Stomach smooth muscle (tissue), 2 donors: ENCODE data around the gene PLCE1.

Source experiments
- H3K27ac ChIP-seq: one replicate; pipeline ENCODE4 v1.7.0; 2013; ENCODE audit warnings: mild to moderate bottlenecking, low read length, inconsistent platforms
- H3K27me3 ChIP-seq, 2 donors: one replicate each; pipeline ENCODE4 v1.7.0; 2013; ENCODE audit warnings: low read length in 2 of 2; ENCODE audit not compliant: insufficient read depth in 2 of 2, control insufficient read depth in 1 of 2
- H3K36me3 ChIP-seq, 2 donors: one replicate each; pipeline ENCODE4 v1.7.0; 2013; ENCODE audit warnings: low read length in 2 of 2; ENCODE audit not compliant: control insufficient read depth in 2 of 2, insufficient read depth in 2 of 2
- H3K4me1 ChIP-seq: one replicate; pipeline ENCODE4 v1.7.0; 2013; ENCODE audit warnings: low read length; ENCODE audit not compliant: control insufficient read depth, insufficient read depth
- H3K4me3 ChIP-seq, 2 donors: one replicate each; pipeline ENCODE4 v1.7.0; 2013; ENCODE audit warnings: low read length in 2 of 2
- H3K9ac ChIP-seq, 2 donors: one replicate each; pipeline ENCODE4 v1.7.0; 2013; ENCODE audit warnings: low read length in 2 of 2, mild to moderate bottlenecking in 1 of 2
- H3K9me3 ChIP-seq, 2 donors: one replicate each; pipeline ENCODE4 v1.7.0; 2013; ENCODE audit warnings: low read length in 2 of 2; ENCODE audit not compliant: control insufficient read depth in 2 of 2
- donor health status: healthy.
- donor health status: Pancreatic carcinoma.

Gene PLCE1

GRCh38 chr10:94018107-94018506 is 24.4 kb downstream of the PLCE1 start:
- H3K27me3 ChIP-seq = no peaks in the 10 kb centered on the region
- no peak overlapping the region for H3K27ac ChIP-seq
- H3K9me3 ChIP-seq = no peaks in the 10 kb centered on the region
- no peaks in the 10 kb centered on the region for H3K36me3 ChIP-seq
- H3K4me3 ChIP-seq = no peak overlapping the region
- H3K4me1 ChIP-seq = peaks cover 3% of the 10 kb centered on the region
- no peak overlapping the region for H3K9ac ChIP-seq

DNA sequence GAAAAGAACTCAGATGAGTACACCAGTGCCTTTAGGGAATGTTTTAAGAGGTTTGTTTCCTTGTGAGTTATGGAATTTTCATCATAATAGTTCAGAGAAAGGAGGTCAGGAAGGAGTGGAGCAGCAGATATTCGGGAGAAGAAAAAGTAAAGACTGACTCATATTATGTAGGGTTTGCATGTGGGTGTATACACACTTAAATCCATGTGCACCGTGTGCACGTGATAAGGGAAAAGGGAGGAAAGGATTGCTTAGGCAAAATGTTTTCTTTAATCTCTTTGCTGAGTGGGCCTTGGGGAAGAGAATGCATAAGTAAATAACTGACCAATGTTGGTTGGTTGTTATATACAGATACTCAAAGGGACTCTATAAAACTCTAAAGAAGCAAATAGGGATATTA is 30.2 kb downstream of the PLCE1 start:
- no peak overlapping the region for H3K9ac ChIP-seq
- H3K4me1 ChIP-seq = no peaks in the 10 kb centered on the region
- no peak overlapping the region for H3K4me3 ChIP-seq
- no peak overlapping the region for H3K27ac ChIP-seq
- H3K36me3 ChIP-seq = no peaks in the 10 kb centered on the region
- H3K27me3 ChIP-seq = no peaks in the 10 kb centered on the region
- H3K9me3 ChIP-seq = peaks cover 0 to 8% of the 10 kb centered on the region in 2 donors

GRCh38 chr10:94024407-94024806 is 30.7 kb downstream of the PLCE1 start:
- H3K27me3 ChIP-seq = no peaks in the 10 kb centered on the region
- no peak overlapping the region for H3K27ac ChIP-seq
- H3K9ac ChIP-seq = no peak overlapping the region
- H3K4me1 ChIP-seq = no peaks in the 10 kb centered on the region
- no peak overlapping the region for H3K4me3 ChIP-seq
- no peaks in the 10 kb centered on the region for H3K36me3 ChIP-seq
- peaks cover 0 to 10% of the 10 kb centered on the region in 2 donors for H3K9me3 ChIP-seq

DNA sequence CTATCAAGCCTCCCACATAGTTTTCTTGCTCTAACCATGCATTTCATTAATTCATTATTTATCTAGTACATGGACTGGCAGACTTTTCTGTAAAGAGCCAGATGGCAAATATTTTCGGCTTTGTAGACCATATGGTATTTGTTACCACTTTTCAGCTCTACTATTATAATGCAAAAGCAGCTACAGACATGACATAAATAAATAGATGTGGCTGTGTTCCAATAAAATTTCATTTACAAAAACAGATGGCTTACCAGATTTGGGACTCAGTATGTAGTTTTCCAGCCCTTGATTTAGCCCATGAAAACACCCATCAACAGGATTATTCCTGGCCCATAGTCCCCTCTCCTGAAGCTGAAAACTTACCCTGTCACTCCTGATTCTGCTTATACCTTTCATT is 32.1 kb downstream of the PLCE1 start:
- H3K4me3 ChIP-seq = no peak overlapping the region
- H3K27ac ChIP-seq = no peak overlapping the region
- H3K9me3 ChIP-seq = peaks cover 0 to 14% of the 10 kb centered on the region in 2 donors
- H3K36me3 ChIP-seq = no peaks in the 10 kb centered on the region
- no peaks in the 10 kb centered on the region for H3K4me1 ChIP-seq
- no peak overlapping the region for H3K9ac ChIP-seq
- H3K27me3 ChIP-seq = no peaks in the 10 kb centered on the region

DNA sequence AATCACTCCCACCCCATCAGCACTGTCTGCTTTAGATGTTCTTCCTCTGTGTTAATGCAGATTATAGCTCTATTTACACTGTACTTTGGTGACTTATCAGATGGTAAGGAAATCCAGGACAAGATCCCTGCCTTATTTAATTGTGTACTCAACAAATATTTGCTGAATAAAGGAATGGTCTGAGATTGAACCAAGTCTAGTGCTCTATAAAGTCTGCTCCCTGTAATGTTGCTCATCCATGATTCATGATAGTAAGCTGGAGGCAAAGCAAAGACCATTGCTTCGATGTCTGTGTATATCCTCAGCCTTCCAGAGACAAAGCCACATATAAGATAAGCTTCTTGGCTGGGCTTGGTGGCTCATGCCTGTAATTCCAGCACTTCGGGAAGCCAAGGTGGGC is 33.5 kb downstream of the PLCE1 start:
- H3K27me3 ChIP-seq = no peaks in the 10 kb centered on the region
- peaks cover 0 to 17% of the 10 kb centered on the region in 2 donors for H3K9me3 ChIP-seq
- no peaks in the 10 kb centered on the region for H3K36me3 ChIP-seq
- H3K9ac ChIP-seq = no peak overlapping the region
- H3K27ac ChIP-seq = no peak overlapping the region
- no peak overlapping the region for H3K4me3 ChIP-seq
- H3K4me1 ChIP-seq = no peaks in the 10 kb centered on the region

GRCh38 chr10:94029955-94030354 is 36.2 kb downstream of the PLCE1 start:
- Histone ChIP-seq H3K27me3 (no peaks in the 10 kb centered on the region), H3K9ac (no peak overlapping the region), H3K27ac (no peak overlapping the region), H3K9me3 (peaks cover 0 to 17% of the 10 kb centered on the region in 2 donors), H3K4me1 (no peaks in the 10 kb centered on the region), H3K36me3 (no peaks in the 10 kb centered on the region), H3K4me3 (no peak overlapping the region)

DNA sequence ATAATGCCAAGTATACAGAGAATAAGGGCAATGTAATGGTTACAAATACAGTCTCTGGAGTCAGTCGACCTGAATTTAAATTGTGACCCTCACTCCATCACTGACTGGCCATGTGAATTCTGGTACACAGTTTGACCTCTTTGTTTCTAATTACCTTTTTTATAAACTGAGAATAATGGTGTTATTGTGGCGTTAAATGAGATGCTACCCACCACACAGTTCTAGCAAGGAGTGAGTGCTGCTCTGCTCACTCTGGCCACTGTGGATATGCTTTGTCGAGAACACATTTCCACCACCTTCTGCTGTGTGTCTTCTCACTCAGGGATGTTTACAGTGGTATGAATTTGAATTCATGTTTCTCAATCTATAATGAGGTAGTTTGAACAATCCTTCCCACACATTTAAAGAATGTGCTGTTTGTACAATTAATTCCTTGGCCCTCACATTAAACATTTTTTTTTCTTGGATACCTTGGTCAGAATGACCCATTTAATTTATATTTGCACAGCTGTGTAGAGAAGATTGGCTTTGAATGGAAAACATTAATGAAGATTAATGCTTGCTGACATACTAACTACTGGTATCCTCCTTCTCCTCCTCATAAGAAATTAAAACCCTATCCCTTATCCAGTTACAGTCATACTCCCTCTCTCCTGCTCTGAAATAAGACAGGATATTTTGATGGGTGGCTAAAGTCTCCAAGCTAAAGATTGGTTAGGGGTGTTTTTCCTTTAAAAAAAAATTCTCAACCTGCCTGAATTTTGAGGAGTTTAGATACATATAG is 42.4 kb downstream of the PLCE1 start:
- Histone ChIP-seq H3K27me3 (no peaks in the 10 kb centered on the region), H3K27ac (no peak overlapping the region), H3K9ac (no peak overlapping the region), H3K4me1 (no peaks in the 10 kb centered on the region), H3K9me3 (no peaks in the 10 kb centered on the region), H3K4me3 (no peak overlapping the region), H3K36me3 (no peaks in the 10 kb centered on the region)

- Histone ChIP-seq H3K27ac (no peak overlapping the region), H3K9me3 (no peaks in the 10 kb centered on the region), H3K36me3 (no peaks in the 10 kb centered on the region), H3K4me3 (no peak overlapping the region), H3K4me1 (no peaks in the 10 kb centered on the region), H3K27me3 (no peaks in the 10 kb centered on the region), H3K9ac (no peak overlapping the region)
Measured at GRCh38 chr10:94036766-94037033, 43.0 kb downstream of the PLCE1 start.

DNA sequence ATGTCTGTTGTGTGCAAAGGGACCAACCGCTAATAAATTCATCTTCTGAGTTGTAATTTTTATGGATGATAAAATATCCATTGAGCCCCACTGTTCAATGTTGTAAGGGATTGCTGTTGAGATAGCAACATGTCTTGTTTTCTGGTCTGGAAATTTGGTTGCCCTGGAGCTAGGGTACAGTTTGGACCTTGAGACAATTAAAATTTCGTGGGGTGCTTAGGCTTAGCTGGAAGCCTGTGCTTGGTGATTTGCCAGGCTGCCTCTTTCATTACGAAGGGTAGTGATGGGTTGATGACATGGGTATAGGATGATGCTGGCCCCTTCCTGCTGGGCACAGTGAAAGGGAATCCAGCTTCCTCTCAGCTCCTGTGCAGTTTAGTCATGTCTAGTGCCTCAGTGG is 43.6 kb downstream of the PLCE1 start:
- no peak overlapping the region for H3K4me3 ChIP-seq
- H3K27me3 ChIP-seq = no peaks in the 10 kb centered on the region
- H3K9me3 ChIP-seq = no peaks in the 10 kb centered on the region
- no peak overlapping the region for H3K9ac ChIP-seq
- no peaks in the 10 kb centered on the region for H3K4me1 ChIP-seq
- no peak overlapping the region for H3K27ac ChIP-seq
- no peaks in the 10 kb centered on the region for H3K36me3 ChIP-seq

DNA sequence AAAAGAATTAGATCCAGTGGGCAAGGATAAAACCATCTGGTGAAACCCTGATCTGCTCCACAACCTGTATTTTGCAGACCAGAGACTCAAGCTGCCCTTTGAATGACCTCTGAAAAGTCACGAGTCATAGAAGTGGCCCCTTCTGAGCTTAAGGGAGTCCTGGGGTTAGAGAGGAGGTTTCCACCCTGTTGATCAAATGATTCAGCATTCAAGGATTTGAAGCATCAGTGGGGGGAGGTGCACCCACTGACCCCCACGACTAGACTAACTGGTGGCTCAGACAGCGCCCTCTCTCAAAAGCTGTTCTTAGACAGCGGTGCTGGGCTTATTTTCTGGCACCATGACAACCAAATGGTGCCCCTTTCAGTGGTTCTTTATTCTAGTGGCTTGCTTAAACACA is 44.3 kb downstream of the PLCE1 start:
- Histone ChIP-seq H3K9ac (no peak overlapping the region), H3K4me1 (no peaks in the 10 kb centered on the region), H3K36me3 (no peaks in the 10 kb centered on the region), H3K9me3 (no peaks in the 10 kb centered on the region), H3K27ac (no peak overlapping the region), H3K27me3 (no peaks in the 10 kb centered on the region), H3K4me3 (no peak overlapping the region)

GRCh38 chr10:94041206-94041605 is 47.5 kb downstream of the PLCE1 start:
- Histone ChIP-seq H3K27ac (no peak overlapping the region), H3K9me3 (no peaks in the 10 kb centered on the region), H3K4me1 (no peaks in the 10 kb centered on the region), H3K36me3 (no peaks in the 10 kb centered on the region), H3K9ac (no peak overlapping the region), H3K27me3 (no peaks in the 10 kb centered on the region), H3K4me3 (no peak overlapping the region)
